ENCODE data around the gene CCDC121.

The CCDC121 gene

GRCh38 chr2:27653397-27653796 lies 24.6 kb upstream of the CCDC121 start:
- no CpG with 5 or more reads among the region's 2 CpGs for WGBS, 2 experiments (ENCODE audit: insufficient coverage in 2 of 2)
- no peaks in the 10 kb centered on the region for H3K9me3 ChIP-seq (ENCODE audit: control insufficient read depth, low read length)
- H3K4me3 ChIP-seq (ENCODE audit: extremely low read depth, insufficient read depth, low read length, poor library complexity, severe bottlenecking), result no peak overlapping the region
- H3K4me1 ChIP-seq (ENCODE audit: control insufficient read depth, insufficient read depth, low read length, poor library complexity, severe bottlenecking), result no peaks in the 10 kb centered on the region
- H3K36me3 ChIP-seq (ENCODE audit: control insufficient read depth, insufficient read depth, low read length), result peaks cover 92% of the 10 kb centered on the region
- no peak overlapping the region for H3K27ac ChIP-seq (ENCODE audit: low read depth, low read length, severe bottlenecking)

DNA sequence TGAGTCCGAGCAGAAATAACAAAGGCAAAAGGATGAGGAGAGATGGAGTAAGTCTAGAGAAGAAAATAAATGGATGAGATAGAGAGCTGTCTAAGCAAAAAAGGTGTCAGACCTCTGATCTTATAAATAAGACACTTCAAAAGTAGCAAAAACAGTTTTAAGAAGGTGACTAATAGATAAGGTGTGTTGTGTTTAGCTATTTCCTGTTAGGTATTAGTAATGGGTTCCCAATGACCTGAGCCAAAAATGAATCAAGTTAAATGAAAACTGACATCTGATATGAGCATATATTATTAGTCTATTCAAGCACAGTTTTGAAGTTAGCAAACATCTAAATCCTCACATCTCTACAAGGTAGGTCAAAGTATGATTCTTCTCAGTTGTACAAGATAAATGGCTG lies 24.0 kb upstream of the CCDC121 start:
- peaks cover 97% of the 10 kb centered on the region for H3K36me3 ChIP-seq (ENCODE audit: control insufficient read depth, insufficient read depth, low read length)
- no peaks in the 10 kb centered on the region for H3K4me1 ChIP-seq (ENCODE audit: control insufficient read depth, insufficient read depth, low read length, poor library complexity, severe bottlenecking)
- no peak overlapping the region for H3K4me3 ChIP-seq (ENCODE audit: extremely low read depth, insufficient read depth, low read length, poor library complexity, severe bottlenecking)
- H3K9me3 ChIP-seq (ENCODE audit: control insufficient read depth, low read length), result no peaks in the 10 kb centered on the region
- 93% methylated on average over 1 of the region's 1 CpG; no CpG with 5 or more reads in 1 of the 2 experiments for WGBS, 2 experiments (ENCODE audit: insufficient coverage in 2 of 2)
- H3K27ac ChIP-seq (ENCODE audit: low read depth, low read length, severe bottlenecking), result no peak overlapping the region

DNA sequence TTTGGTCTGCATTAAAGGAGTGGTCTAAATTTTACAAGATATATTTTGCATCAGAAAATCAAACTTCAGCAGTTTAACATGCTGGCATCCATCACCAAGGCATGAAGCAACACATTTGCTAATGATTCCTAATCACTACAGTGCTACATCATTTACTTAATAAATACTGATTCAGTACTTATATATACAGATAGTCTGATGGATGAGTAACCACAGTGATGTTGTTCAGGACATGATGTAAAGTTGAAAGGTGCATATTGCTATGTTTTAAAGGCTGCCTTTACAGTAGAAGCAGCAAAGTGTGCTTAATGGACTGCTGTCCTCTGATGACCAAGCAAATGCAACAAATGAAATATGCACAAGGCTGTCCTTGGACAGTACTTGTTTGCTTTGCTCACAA lies 23.5 kb upstream of the CCDC121 start:
- no peaks in the 10 kb centered on the region for H3K9me3 ChIP-seq (ENCODE audit: control insufficient read depth, low read length)
- peaks cover 97% of the 10 kb centered on the region for H3K36me3 ChIP-seq (ENCODE audit: control insufficient read depth, insufficient read depth, low read length)
- no peak overlapping the region for H3K4me3 ChIP-seq (ENCODE audit: extremely low read depth, insufficient read depth, low read length, poor library complexity, severe bottlenecking)
- H3K4me1 ChIP-seq (ENCODE audit: control insufficient read depth, insufficient read depth, low read length, poor library complexity, severe bottlenecking), result no peaks in the 10 kb centered on the region
- H3K27ac ChIP-seq (ENCODE audit: low read depth, low read length, severe bottlenecking), result no peak overlapping the region

GRCh38 chr2:27651056-27651455 lies 22.2 kb upstream of the CCDC121 start:
- Histone ChIP-seq H3K27ac (ENCODE audit: low read depth, low read length, severe bottlenecking) (no peak overlapping the region), H3K4me1 (ENCODE audit: control insufficient read depth, insufficient read depth, low read length, poor library complexity, severe bottlenecking) (no peaks in the 10 kb centered on the region), H3K36me3 (ENCODE audit: control insufficient read depth, insufficient read depth, low read length) (peaks cover 97% of the 10 kb centered on the region), H3K4me3 (ENCODE audit: extremely low read depth, insufficient read depth, low read length, poor library complexity, severe bottlenecking) (no peak overlapping the region), H3K9me3 (ENCODE audit: control insufficient read depth, low read length) (no peaks in the 10 kb centered on the region)
- 81 to 88% methylated on average over 3 of the region's 4 CpGs for WGBS, 2 experiments (ENCODE audit: insufficient coverage in 2 of 2)

DNA sequence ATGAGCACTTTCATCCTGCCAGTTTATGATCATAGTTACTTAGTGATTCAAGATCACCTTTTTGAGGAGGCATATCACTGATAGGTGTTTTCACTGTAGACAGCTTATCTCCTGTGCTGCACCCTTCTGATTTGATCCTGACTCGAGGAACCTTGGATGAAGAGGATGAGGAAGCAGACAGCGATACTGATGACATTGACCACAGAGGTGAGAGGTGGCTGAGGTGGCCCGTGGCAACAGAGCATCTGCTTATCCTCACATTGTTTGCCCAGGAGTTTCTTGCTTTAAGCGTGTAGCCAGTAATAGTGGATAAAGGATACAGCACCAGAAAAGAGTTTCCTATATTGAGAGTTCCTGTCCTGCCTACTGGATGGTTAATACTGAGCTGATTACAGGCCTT lies 18.9 kb upstream of the CCDC121 start:
- Histone ChIP-seq H3K4me3 (ENCODE audit: extremely low read depth, insufficient read depth, low read length, poor library complexity, severe bottlenecking) (no peak overlapping the region), H3K9me3 (ENCODE audit: control insufficient read depth, low read length) (no peaks in the 10 kb centered on the region), H3K27ac (ENCODE audit: low read depth, low read length, severe bottlenecking) (no peak overlapping the region), H3K4me1 (ENCODE audit: control insufficient read depth, insufficient read depth, low read length, poor library complexity, severe bottlenecking) (no peaks in the 10 kb centered on the region), H3K36me3 (ENCODE audit: control insufficient read depth, insufficient read depth, low read length) (peaks cover 83% of the 10 kb centered on the region)
- WGBS, 2 experiments (ENCODE audit: insufficient coverage in 2 of 2), result 93 to 100% methylated on average over 3 to 4 of the region's 4 CpGs

DNA sequence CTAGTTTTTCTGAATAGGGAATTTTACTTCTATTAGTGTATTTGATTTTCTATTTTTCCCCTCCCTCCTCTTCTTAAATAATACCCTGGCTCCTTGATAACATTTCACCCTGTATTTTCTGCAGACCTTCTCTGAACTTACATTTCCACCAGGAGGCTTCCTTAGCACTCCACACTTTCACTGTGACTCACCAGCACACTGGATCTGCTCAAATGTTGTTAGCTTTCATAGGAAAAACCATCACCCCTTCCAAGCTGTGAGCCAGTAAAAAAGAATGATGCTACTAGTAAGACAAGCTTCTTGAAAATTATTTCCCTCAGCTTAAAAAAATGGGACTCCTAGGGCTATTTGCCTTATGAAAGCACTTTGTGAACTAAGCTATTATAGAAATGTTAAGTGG lies 18.5 kb upstream of the CCDC121 start:
- no peaks in the 10 kb centered on the region for H3K4me1 ChIP-seq (ENCODE audit: control insufficient read depth, insufficient read depth, low read length, poor library complexity, severe bottlenecking)
- no peaks in the 10 kb centered on the region for H3K9me3 ChIP-seq (ENCODE audit: control insufficient read depth, low read length)
- no peak overlapping the region for H3K27ac ChIP-seq (ENCODE audit: low read depth, low read length, severe bottlenecking)
- no peak overlapping the region for H3K4me3 ChIP-seq (ENCODE audit: extremely low read depth, insufficient read depth, low read length, poor library complexity, severe bottlenecking)
- peaks cover 83% of the 10 kb centered on the region for H3K36me3 ChIP-seq (ENCODE audit: control insufficient read depth, insufficient read depth, low read length)

DNA sequence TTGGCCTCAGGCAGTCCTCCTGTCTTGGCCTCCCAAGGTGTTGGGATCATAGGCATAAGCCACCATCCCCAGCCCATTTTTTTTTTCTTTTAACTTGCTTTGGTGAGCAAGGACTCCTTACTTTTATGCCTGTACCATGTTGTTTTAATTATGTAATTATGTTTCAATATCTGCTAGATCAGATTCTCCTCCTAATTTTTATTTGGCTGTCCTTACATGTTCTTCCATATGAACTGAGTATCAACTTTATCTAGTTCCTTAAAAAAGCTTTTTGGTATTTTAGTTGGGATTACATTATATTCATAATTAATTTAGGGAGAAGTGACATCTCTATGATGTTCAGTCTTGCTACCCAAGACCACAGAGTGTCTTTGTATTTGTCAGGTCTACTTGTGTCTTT lies 16.4 kb upstream of the CCDC121 start:
- Histone ChIP-seq H3K36me3 (ENCODE audit: control insufficient read depth, insufficient read depth, low read length) (peaks cover 81% of the 10 kb centered on the region), H3K4me3 (ENCODE audit: extremely low read depth, insufficient read depth, low read length, poor library complexity, severe bottlenecking) (no peak overlapping the region), H3K27ac (ENCODE audit: low read depth, low read length, severe bottlenecking) (no peak overlapping the region), H3K9me3 (ENCODE audit: control insufficient read depth, low read length) (no peaks in the 10 kb centered on the region), H3K4me1 (ENCODE audit: control insufficient read depth, insufficient read depth, low read length, poor library complexity, severe bottlenecking) (no peaks in the 10 kb centered on the region)

DNA sequence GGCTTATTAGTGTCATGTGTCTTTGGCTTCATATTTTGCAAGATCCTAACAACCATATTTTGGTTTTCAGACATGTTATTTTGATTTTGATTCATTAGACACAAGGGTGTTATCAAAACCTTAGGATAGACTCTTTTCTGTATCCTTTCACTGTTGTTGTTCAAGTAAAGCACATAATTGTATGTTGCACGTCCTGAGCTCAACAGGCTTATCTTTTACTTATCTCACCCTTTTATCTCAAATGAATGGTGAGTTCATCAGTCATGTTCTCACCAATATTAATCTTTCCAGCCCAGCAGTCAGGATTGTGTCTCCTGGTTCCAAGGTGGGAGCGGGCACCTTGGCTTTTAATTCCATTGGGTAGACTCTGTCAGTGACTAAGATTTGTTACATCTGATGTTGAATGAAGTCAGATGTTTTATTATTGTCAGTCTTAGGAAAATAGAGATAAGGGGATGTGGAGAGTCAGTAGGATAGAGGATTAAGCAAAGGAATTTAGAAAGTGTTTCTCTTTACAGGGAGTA lies 12.0 kb upstream of the CCDC121 start:
- Histone ChIP-seq H3K36me3 (ENCODE audit: control insufficient read depth, insufficient read depth, low read length) (peaks cover 76% of the 10 kb centered on the region), H3K4me3 (ENCODE audit: extremely low read depth, insufficient read depth, low read length, poor library complexity, severe bottlenecking) (no peak overlapping the region), H3K27ac (ENCODE audit: low read depth, low read length, severe bottlenecking) (no peak overlapping the region), H3K4me1 (ENCODE audit: control insufficient read depth, insufficient read depth, low read length, poor library complexity, severe bottlenecking) (no peaks in the 10 kb centered on the region), H3K9me3 (ENCODE audit: control insufficient read depth, low read length) (no peaks in the 10 kb centered on the region)
- 83 to 100% methylated on average over 1 to 2 of the region's 2 CpGs for WGBS, 2 experiments (ENCODE audit: insufficient coverage in 2 of 2)

- no peaks in the 10 kb centered on the region for H3K4me1 ChIP-seq (ENCODE audit: control insufficient read depth, insufficient read depth, low read length, poor library complexity, severe bottlenecking)
Observed at GRCh38 chr2:27638709-27639108, 9.9 kb upstream of the CCDC121 start.

GRCh38 chr2:27638037-27638637 lies 9.3 kb upstream of the CCDC121 start:
- peaks cover 85% of the 10 kb centered on the region for H3K36me3 ChIP-seq (ENCODE audit: control insufficient read depth, insufficient read depth, low read length)
- no peak overlapping the region for H3K4me3 ChIP-seq (ENCODE audit: extremely low read depth, insufficient read depth, low read length, poor library complexity, severe bottlenecking)
- H3K27ac ChIP-seq (ENCODE audit: low read depth, low read length, severe bottlenecking), result no peak overlapping the region
- H3K4me1 ChIP-seq (ENCODE audit: control insufficient read depth, insufficient read depth, low read length, poor library complexity, severe bottlenecking), result no peaks in the 10 kb centered on the region
- 100% methylated on average over 1 of the region's 3 CpGs; no CpG with 5 or more reads in 1 of the 2 experiments for WGBS, 2 experiments (ENCODE audit: insufficient coverage in 2 of 2)
- H3K9me3 ChIP-seq (ENCODE audit: control insufficient read depth, low read length), result no peaks in the 10 kb centered on the region

More at GRCh38 chr2:27638709-27639108, 9.9 kb upstream of the CCDC121 start:
- 72 to 75% methylated on average over 2 to 3 of the region's 3 CpGs for WGBS, 2 experiments (ENCODE audit: insufficient coverage in 2 of 2)
- no peaks in the 10 kb centered on the region for H3K9me3 ChIP-seq (ENCODE audit: control insufficient read depth, low read length)
- no peak overlapping the region for H3K27ac ChIP-seq (ENCODE audit: low read depth, low read length, severe bottlenecking)
- H3K4me3 ChIP-seq (ENCODE audit: extremely low read depth, insufficient read depth, low read length, poor library complexity, severe bottlenecking), result no peak overlapping the region
- peaks cover 83% of the 10 kb centered on the region for H3K36me3 ChIP-seq (ENCODE audit: control insufficient read depth, insufficient read depth, low read length)

DNA sequence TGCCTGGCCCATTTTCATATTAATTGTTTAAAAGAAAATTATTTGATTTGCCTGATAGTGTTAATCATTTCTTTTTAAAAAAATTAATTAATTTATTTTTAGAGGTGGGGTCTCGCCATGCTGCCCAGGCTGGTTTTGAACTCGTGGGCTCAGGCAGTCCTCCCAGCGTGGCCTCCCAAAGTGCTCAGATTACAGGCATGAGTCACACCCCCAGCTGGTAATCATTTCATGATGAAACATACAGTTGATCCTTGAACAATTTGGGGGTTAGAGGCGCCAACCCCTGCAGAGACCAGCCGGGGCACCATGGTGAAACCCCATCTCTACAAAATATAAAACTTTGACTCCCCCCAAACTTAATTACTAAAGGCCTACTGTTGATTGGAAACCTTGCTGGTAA lies 8.0 kb upstream of the CCDC121 start:
- 100% methylated on average over 2 of the region's 5 CpGs; no CpG with 5 or more reads in 1 of the 2 experiments for WGBS, 2 experiments (ENCODE audit: insufficient coverage in 2 of 2)
- Histone ChIP-seq H3K27ac (ENCODE audit: low read depth, low read length, severe bottlenecking) (no peak overlapping the region), H3K4me3 (ENCODE audit: extremely low read depth, insufficient read depth, low read length, poor library complexity, severe bottlenecking) (no peak overlapping the region), H3K36me3 (ENCODE audit: control insufficient read depth, insufficient read depth, low read length) (peaks cover 89% of the 10 kb centered on the region), H3K4me1 (ENCODE audit: control insufficient read depth, insufficient read depth, low read length, poor library complexity, severe bottlenecking) (no peaks in the 10 kb centered on the region), H3K9me3 (ENCODE audit: control insufficient read depth, low read length) (no peaks in the 10 kb centered on the region)
